ENCODE data around the gene SELENOT.

DNA sequence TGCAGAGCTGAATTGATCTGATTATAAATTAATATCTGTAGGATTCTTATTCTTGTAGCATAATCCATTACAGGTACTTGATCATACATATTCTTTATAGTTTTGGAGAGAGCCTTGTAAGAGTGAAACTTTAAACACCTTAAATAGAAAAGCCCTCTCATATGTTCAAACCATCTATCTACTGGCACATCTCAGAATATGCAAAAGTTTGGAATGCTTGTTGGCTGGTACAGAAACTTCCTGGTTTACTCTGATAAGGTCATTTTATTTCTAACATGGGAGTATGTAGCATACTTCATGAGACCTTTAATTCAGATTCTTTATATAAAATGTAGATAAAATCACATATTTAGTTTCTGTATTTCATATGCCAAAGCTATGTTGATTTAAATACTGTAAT lies 21.9 kb upstream of the SELENOT start:
- no peak for TF ChIP-seq POLR2A (IDR thresholded peaks at IDR 0.05)
- TF ChIP-seq, protein P1, sequence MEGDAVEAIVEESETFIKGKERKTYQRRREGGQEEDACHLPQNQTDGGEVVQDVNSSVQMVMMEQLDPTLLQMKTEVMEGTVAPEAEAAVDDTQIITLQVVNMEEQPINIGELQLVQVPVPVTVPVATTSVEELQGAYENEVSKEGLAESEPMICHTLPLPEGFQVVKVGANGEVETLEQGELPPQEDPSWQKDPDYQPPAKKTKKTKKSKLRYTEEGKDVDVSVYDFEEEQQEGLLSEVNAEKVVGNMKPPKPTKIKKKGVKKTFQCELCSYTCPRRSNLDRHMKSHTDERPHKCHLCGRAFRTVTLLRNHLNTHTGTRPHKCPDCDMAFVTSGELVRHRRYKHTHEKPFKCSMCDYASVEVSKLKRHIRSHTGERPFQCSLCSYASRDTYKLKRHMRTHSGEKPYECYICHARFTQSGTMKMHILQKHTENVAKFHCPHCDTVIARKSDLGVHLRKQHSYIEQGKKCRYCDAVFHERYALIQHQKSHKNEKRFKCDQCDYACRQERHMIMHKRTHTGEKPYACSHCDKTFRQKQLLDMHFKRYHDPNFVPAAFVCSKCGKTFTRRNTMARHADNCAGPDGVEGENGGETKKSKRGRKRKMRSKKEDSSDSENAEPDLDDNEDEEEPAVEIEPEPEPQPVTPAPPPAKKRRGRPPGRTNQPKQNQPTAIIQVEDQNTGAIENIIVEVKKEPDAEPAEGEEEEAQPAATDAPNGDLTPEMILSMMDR (IDR thresholded peaks at IDR 0.05), result no peak
